GM18909 (cell line): ENCODE data around the gene MATCAP1.

ENCODE experiments used
- ATAC-seq: cut with Tn5 transposase; IDR thresholded peaks from one replicate; pipeline ENCODE4 v1.9.1; 2021; ENCODE audit warnings: mild to moderate bottlenecking; ENCODE audit not compliant: unreplicated experiment, poor library complexity

Gene MATCAP1

GRCh38 chr16:67158637-67159600 lies 24.8 kb downstream of the MATCAP1 start:
- ATAC-seq: peak; percentile 35

DNA sequence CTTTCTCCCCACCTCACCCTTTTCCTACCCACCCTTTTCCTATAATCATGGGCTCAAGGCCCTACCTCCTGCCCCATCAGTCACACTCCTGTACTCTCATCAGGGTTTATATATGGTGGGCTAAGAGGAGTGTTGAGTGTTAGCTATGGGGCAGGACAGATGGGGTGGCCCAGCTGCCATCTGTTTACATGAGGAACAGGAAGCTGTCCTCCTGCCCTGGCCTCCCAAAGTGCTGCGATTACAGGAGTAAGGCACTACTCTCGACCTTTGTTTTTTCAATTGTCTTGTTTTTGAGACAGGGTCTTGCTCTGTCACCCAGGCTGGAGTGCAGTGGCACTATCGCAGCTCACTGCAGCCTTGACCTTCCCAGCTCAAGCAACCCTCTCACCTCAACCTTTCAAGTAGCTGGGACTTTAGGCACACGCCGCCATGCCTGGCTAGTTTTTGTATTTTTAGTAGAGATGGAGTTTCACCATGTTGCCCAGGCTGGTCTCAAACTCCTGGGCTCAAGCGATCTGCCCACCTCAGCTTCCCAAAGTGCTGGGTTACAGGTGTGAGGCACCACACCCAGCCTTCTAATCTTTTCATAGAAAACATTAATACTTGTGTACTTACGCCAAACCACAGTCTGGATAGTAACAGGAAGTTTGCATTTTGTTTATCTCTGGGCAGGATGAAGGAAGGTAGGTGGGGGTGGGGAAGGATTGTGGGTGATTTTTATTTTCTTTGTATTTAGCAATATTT lies 25.7 kb downstream of the MATCAP1 start:
- ATAC-seq: no peak

DNA sequence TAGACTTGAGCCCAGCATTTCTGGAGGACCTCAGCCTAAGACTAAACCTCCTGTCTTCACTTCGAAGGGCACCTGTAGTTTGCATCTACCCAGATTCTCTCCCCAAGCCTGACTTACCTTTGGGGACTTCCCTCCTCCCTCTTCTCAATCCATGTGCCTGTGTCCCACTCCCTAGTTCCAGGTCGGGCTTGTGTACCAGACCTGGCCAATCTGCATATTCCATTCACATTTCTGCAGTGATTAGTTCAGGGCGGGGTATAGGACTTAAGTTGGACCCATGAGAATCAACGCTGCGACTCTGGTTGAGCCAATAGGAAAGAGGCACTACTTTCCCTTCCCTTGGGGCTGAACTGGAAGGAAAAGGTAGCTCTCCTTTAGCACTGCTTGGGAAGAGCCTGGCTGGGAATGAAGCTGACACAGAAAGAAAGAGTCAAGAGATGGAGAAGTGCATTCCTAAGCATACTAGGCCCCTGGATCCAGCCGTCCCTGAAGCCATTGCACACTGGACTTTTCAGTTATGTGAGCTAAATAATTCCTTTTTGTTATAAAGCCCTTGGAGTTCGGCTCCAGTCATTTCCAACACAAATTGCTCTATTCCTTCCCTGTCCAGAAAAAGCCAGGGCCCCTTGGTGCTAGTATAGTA lies 26.5 kb downstream of the MATCAP1 start:
- ATAC-seq: no peak

GRCh38 chr16:67156143-67156844 lies 27.5 kb downstream of the MATCAP1 start:
- no peak for ATAC-seq

- ATAC-seq: no peak
Measured at GRCh38 chr16:67155295-67156142, 28.2 kb downstream of the MATCAP1 start.

DNA sequence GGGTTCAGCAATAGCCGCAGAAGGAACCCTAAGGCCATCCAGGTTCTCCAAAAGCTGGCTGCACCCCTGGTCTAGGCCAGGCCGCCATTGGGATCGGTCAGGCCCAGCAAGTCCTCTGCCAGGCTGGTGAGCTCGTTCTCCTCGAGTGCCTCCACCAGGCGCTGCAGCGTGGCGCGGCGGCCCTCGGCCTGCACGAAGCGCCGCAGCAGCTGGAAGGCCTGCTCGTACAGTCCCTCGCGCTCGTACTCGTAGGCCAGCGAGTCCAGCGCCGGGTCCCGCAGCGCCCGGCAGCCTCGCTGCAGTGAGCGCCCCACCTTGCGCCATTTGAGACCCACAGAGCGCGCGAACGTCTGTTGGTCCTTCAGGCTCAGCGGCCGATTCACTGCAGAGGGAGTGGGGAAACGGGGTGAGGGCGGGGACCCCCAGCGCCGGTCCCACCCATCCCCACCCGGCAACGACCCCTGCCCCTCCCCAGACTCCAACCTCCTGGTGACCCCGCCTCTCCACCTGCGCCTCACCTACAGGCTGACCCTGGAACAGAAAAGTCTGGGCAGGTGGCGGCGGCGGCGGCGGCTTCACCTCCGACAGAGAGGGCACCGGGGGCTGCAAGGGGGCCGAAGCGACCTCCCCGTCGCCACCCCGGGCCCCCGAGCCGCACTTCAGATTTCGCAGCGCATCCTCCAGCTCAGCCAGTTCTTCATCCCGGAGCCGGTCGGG lies 29.0 kb downstream of the MATCAP1 start:
- no peak for ATAC-seq

GRCh38 chr16:67151431-67152097 lies 32.2 kb downstream of the MATCAP1 start:
- no peak for ATAC-seq

- peak; percentile 43 for ATAC-seq
Measured at GRCh38 chr16:67150833-67151396, 32.8 kb downstream of the MATCAP1 start, which contains the start of gene B3GNT9. Gene B3GNT9, minus strand, starts transcription at chr16:67150998. Its CDS starts 513 bp downstream, at chr16:67150485.

- ATAC-seq: peak; percentile 35
Measured at GRCh38 chr16:67150047-67150832, 33.5 kb downstream of the MATCAP1 start.

DNA sequence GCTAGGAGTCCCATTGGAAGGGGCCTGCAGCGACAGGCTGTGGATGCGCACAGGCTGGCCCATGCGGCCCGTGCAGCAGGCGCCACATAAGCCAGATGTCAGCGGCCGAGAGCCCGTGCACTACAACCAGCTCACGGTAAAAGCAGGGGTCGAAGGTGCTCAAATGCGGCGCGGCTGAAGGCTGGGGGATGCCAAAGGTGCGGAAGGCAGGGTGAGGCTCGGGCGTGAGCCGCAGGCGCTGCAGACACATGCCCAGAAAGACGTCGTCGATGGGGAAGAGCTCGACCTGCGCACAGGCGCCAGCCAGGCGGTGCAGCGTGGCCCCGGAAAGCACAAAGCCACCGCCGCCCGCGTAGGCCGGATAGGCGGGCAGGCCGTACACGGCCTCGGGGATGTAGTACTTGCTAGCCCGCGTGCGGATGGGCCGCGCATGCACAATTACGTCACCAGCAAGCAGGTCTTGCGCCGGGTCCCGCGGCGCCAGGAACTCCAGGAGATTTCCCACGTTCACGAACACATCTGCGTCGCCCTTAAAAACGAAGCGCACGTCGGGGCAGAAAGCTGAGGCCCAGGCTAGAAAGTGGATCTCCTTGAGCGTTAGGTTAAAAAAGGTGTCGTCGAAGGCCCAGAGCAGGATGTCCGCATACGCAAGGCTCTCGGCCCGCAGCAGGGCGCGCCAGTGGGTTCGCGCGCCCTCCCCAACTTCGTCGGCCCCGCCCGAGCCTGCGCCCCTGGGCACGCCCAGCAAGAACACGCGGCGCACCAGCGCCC lies 34.3 kb downstream of the MATCAP1 start:
- ATAC-seq: no peak

- ATAC-seq: no peak
Measured at GRCh38 chr16:67148656-67149275, 35.0 kb downstream of the MATCAP1 start.

GRCh38 chr16:67148221-67148620 lies 35.5 kb downstream of the MATCAP1 start:
- no peak for ATAC-seq

DNA sequence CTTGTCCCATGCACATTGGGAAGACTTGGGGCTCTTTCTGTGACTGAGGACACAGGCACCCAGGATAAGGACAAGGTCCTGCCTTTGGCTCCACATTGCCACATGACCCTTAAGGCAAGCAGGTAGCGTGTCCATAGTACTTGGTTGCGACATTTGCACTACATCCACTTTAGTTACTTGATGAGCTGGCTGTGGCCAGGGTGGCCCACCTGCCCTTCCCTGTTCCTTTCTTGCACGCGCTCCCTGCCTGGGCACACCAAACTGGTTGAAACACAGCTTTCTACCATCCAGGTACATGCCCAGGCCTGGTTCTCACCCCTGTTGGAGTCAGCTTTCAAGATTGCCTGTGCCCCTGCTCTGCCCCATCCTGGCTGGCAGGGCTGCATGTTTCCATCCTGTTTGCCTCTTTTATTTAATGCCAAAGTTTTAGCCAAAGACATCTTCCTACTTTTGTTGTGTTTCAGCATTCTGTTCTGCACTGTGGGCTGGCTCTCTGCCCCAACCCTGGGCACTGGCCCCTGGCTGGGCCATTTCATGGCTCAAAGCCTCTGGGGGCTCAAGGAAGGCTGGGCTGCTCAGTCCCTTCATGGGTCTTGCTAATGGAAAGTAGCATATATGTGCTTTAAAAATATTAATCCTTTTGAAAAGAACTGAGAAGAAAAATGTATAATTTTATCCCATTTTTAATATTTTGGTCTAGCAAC lies 36.2 kb downstream of the MATCAP1 start:
- ATAC-seq: no peak

- ATAC-seq: no peak
Measured at GRCh38 chr16:67146523-67147357, 37.0 kb downstream of the MATCAP1 start.
